ENCODE measurements around the gene DPEP1.

DNA sequence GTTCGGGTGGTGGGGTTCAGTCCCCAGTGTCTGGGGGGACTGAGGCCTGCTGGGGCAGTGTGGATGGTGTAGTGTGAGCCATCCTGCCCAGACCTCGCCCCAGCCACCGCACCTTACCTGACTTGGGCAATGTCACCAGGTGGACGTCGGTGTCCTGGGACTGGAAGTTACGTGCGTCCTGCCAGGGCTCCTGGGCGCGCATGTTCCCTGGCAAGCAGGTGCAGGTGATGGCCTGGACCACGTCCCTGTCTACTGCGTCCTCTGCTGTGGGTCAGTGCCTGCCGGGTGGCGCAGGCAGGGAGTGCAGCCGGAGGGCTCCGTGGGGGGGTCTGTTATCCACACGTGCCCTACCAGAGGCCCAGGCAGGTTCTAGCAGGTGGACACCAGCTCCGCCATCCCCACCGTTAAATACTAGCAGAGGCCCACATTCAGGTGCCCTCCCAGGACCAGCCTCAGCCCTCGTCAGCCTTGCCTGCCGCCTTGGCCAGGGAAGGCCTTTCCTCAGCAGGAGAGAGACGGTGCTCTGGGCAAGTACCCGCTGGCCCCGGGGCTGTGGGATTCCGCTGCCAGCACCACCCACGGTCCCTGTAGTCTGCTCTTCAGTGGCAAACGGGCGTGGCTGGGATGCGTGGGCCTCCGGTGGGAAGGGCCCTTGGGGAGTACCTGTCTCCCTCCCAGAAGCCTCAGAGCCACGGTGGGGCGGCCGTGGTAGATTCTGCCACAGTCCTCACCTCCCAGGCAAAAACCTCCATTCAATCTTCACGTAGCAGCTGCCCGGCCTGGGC, 8.1 kb upstream of the DPEP1 start:
- TF ChIP-seq, protein P1, sequence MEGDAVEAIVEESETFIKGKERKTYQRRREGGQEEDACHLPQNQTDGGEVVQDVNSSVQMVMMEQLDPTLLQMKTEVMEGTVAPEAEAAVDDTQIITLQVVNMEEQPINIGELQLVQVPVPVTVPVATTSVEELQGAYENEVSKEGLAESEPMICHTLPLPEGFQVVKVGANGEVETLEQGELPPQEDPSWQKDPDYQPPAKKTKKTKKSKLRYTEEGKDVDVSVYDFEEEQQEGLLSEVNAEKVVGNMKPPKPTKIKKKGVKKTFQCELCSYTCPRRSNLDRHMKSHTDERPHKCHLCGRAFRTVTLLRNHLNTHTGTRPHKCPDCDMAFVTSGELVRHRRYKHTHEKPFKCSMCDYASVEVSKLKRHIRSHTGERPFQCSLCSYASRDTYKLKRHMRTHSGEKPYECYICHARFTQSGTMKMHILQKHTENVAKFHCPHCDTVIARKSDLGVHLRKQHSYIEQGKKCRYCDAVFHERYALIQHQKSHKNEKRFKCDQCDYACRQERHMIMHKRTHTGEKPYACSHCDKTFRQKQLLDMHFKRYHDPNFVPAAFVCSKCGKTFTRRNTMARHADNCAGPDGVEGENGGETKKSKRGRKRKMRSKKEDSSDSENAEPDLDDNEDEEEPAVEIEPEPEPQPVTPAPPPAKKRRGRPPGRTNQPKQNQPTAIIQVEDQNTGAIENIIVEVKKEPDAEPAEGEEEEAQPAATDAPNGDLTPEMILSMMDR (conservative IDR thresholded peaks at IDR 0.05; ENCODE audit: low read depth in 2 of 2) = no peak
- no peak for TF ChIP-seq EZH2 (IDR thresholded peaks at IDR 0.05; ENCODE audit: low read depth, unreplicated experiment)
- TF ChIP-seq POLR2AphosphoS5 (IDR thresholded peaks at IDR 0.05; ENCODE audit: low read depth) = no peak
- TF ChIP-seq, protein P2, sequence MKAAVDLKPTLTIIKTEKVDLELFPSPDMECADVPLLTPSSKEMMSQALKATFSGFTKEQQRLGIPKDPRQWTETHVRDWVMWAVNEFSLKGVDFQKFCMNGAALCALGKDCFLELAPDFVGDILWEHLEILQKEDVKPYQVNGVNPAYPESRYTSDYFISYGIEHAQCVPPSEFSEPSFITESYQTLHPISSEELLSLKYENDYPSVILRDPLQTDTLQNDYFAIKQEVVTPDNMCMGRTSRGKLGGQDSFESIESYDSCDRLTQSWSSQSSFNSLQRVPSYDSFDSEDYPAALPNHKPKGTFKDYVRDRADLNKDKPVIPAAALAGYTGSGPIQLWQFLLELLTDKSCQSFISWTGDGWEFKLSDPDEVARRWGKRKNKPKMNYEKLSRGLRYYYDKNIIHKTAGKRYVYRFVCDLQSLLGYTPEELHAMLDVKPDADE (IDR thresholded peaks at IDR 0.05) = no peak
- no peak for TF ChIP-seq ZNF114 (CRISPR knock-in tag; IDR thresholded peaks at IDR 0.05)
- TF ChIP-seq EZH2phosphoT487 (IDR thresholded peaks at IDR 0.05; ENCODE audit: unreplicated experiment) = no peak
- TF ChIP-seq JUNB (IDR thresholded peaks at IDR 0.05; ENCODE audit: unreplicated experiment) = no peak
- no peak for TF ChIP-seq CREB1 (CRISPR knock-in tag; IDR thresholded peaks at IDR 0.05; ENCODE audit: low read depth)
- no peak for TF ChIP-seq ZNF331 (CRISPR knock-in tag; IDR thresholded peaks at IDR 0.05; ENCODE audit: low read depth)
- TF ChIP-seq, protein P3, sequence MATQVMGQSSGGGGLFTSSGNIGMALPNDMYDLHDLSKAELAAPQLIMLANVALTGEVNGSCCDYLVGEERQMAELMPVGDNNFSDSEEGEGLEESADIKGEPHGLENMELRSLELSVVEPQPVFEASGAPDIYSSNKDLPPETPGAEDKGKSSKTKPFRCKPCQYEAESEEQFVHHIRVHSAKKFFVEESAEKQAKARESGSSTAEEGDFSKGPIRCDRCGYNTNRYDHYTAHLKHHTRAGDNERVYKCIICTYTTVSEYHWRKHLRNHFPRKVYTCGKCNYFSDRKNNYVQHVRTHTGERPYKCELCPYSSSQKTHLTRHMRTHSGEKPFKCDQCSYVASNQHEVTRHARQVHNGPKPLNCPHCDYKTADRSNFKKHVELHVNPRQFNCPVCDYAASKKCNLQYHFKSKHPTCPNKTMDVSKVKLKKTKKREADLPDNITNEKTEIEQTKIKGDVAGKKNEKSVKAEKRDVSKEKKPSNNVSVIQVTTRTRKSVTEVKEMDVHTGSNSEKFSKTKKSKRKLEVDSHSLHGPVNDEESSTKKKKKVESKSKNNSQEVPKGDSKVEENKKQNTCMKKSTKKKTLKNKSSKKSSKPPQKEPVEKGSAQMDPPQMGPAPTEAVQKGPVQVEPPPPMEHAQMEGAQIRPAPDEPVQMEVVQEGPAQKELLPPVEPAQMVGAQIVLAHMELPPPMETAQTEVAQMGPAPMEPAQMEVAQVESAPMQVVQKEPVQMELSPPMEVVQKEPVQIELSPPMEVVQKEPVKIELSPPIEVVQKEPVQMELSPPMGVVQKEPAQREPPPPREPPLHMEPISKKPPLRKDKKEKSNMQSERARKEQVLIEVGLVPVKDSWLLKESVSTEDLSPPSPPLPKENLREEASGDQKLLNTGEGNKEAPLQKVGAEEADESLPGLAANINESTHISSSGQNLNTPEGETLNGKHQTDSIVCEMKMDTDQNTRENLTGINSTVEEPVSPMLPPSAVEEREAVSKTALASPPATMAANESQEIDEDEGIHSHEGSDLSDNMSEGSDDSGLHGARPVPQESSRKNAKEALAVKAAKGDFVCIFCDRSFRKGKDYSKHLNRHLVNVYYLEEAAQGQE (IDR thresholded peaks at IDR 0.05; ENCODE audit: unreplicated experiment) = no peak
- TF ChIP-seq NANOG (IDR thresholded peaks at IDR 0.05; ENCODE audit: borderline replicate concordance) = no peak
- TF ChIP-seq STAT1 (IDR thresholded peaks at IDR 0.05; ENCODE audit: unreplicated experiment) = no peak

Measured in GM23338 (cell line).